Measurements from ENCODE around the gene VWA2. TPM values are rescaled to one million over a fixed set of nuclear protein-coding genes. Genes with fewer than 3 reads are reported as not detected.

Gene VWA2
- total RNA-seq, 1 experiment from 2014 or later = not detected

- CTCF ChIA-PET = interaction anchor here (1.3 to 2.8 kb wide), 2 partner anchors 17 to 592 kb away, joined by 3 to 10 read pairs; no protein-coding TSS in a partner anchor
These were observed 47.9 kb downstream of the VWA2 start for GRCh38 chr10:114286921-114287320.

GRCh38 chr10:114288424-114289095 lies 49.5 kb downstream of the VWA2 start:
- CTCF ChIA-PET = interaction anchor here (2.8 kb wide), 1 partner anchor 15 kb away, joined by 10 read pairs; no protein-coding TSS in a partner anchor
- H3K9me2 ChIP-seq (ENCODE audit: insufficient read depth) = no peaks in the 10 kb centered on the region
- RAD21 ChIA-PET (ENCODE audit: low non-redundant PET in 1 of 2, low total read pairs in 2 of 2, uncharacterized antibody in 2 of 2, unreplicated experiment in 2 of 2) = no interaction called here
- no peaks in the 10 kb centered on the region for H3K36me3 ChIP-seq (ENCODE audit: control insufficient read depth in 1 of 2, insufficient read depth in 2 of 2, low read length in 2 of 2)
- no peak overlapping the region for H2AFZ ChIP-seq (ENCODE audit: low read depth, low read length, poor library complexity, severe bottlenecking)
- intact Hi-C loops (cut with micrococcal nuclease) = no loop called here
- no peak for DNase-seq (ENCODE audit: low read depth, low spot score)
- no TSS peak for BruUV-seq (replicated peaks)
- H3K4me3 ChIP-seq (replicated peaks in 1 of 2; ENCODE audit: low read depth in 1 of 2, low read length in 2 of 2) = no peak overlapping the region
- no peaks in the 10 kb centered on the region for H4K20me1 ChIP-seq (ENCODE audit: insufficient read depth)
- TF ChIP-seq EZH2 (IDR thresholded peaks at IDR 0.05) (no peak), TCF7L2 (IDR thresholded peaks at IDR 0.05; ENCODE audit: borderline replicate concordance, extremely low read depth, insufficient read depth, insufficient read length) (no peak), SP1 (IDR thresholded peaks at IDR 0.05; ENCODE audit: low read depth) (no peak), POLR2A (IDR thresholded peaks at IDR 0.05; ENCODE audit: borderline replicate concordance, extremely low read depth, insufficient read depth, insufficient read length) (no peak), SIN3A (IDR thresholded peaks at IDR 0.05; ENCODE audit: low read depth) (no peak), YY1 (IDR thresholded peaks at IDR 0.05; ENCODE audit: extremely low read depth, insufficient replicate concordance, low read depth, low read length) (no peak), SRF (IDR thresholded peaks at IDR 0.05; ENCODE audit: low read depth) (no peak), MAX (IDR thresholded peaks at IDR 0.05) (no peak), RAD21 (IDR thresholded peaks at IDR 0.05; ENCODE audit: low read depth) (no peak), EZH2phosphoT487 (IDR thresholded peaks at IDR 0.05; ENCODE audit: borderline replicate concordance) (no peak), ZFX (IDR thresholded peaks at IDR 0.05) (no peak), CEBPB (IDR thresholded peaks at IDR 0.05; ENCODE audit: low read depth) (no peak), ZBTB33 (IDR thresholded peaks at IDR 0.05; ENCODE audit: extremely low read depth, insufficient replicate concordance, low read length) (no peak)
- H3K9ac ChIP-seq (ENCODE audit: low read length) = no peak overlapping the region
- no peaks in the 10 kb centered on the region for H3K9me3 ChIP-seq (ENCODE audit: control insufficient read depth in 1 of 2, insufficient read depth in 1 of 2, low read depth in 1 of 2, low read length in 2 of 2)
- no peaks in the 10 kb centered on the region for H3K79me2 ChIP-seq (ENCODE audit: insufficient read depth, low read length)
- no peak for ATAC-seq
- H3K27me3 ChIP-seq (ENCODE audit: insufficient read depth, low read length) = no peaks in the 10 kb centered on the region
- H3K4me2 ChIP-seq (ENCODE audit: low read length) = no peak overlapping the region
- H3K4me1 ChIP-seq (ENCODE audit: control insufficient read depth in 1 of 2, insufficient read depth in 2 of 2, low read length in 2 of 2) = no peaks in the 10 kb centered on the region
- no peak overlapping the region for H3K27ac ChIP-seq (ENCODE audit: low read depth, low read length)
- POLR2A ChIA-PET = no interaction called here

More at GRCh38 chr10:114286921-114287320, 47.9 kb downstream of the VWA2 start:
- Histone ChIP-seq H3K36me3 (ENCODE audit: control insufficient read depth in 1 of 2, insufficient read depth in 2 of 2, low read length in 2 of 2) (no peaks in the 10 kb centered on the region), H3K9ac (ENCODE audit: low read length) (no peak overlapping the region), H3K27me3 (ENCODE audit: insufficient read depth, low read length) (no peaks in the 10 kb centered on the region), H3K9me2 (ENCODE audit: insufficient read depth) (no peaks in the 10 kb centered on the region), H3K4me3 (replicated peaks in 1 of 2; ENCODE audit: low read depth in 1 of 2, low read length in 2 of 2) (no peak overlapping the region), H2AFZ (ENCODE audit: low read depth, low read length, poor library complexity, severe bottlenecking) (no peak overlapping the region), H4K20me1 (ENCODE audit: insufficient read depth) (no peaks in the 10 kb centered on the region), H3K4me1 (ENCODE audit: control insufficient read depth in 1 of 2, insufficient read depth in 2 of 2, low read length in 2 of 2) (no peaks in the 10 kb centered on the region), H3K79me2 (ENCODE audit: insufficient read depth, low read length) (no peaks in the 10 kb centered on the region), H3K9me3 (ENCODE audit: control insufficient read depth in 1 of 2, insufficient read depth in 1 of 2, low read depth in 1 of 2, low read length in 2 of 2) (no peaks in the 10 kb centered on the region), H3K27ac (ENCODE audit: low read depth, low read length) (no peak overlapping the region), H3K4me2 (ENCODE audit: low read length) (no peak overlapping the region)
- intact Hi-C loops (cut with micrococcal nuclease) = no loop called here
- TF ChIP-seq SP1 (IDR thresholded peaks at IDR 0.05; ENCODE audit: low read depth) (no peak), ZFX (IDR thresholded peaks at IDR 0.05) (no peak), JUND (IDR thresholded peaks at IDR 0.05) (no peak), FOSL1 (IDR thresholded peaks at IDR 0.05; ENCODE audit: low read depth) (no peak), TCF7L2 (IDR thresholded peaks at IDR 0.05; ENCODE audit: borderline replicate concordance, extremely low read depth, insufficient read depth, insufficient read length) (no peak), ATF3 (IDR thresholded peaks at IDR 0.05) (no peak), SRF (IDR thresholded peaks at IDR 0.05; ENCODE audit: low read depth) (no peak), YY1 (IDR thresholded peaks at IDR 0.05; ENCODE audit: extremely low read depth, insufficient replicate concordance, low read depth, low read length) (no peak), CBX3 (IDR thresholded peaks at IDR 0.05; ENCODE audit: low read depth) (no peak), POLR2A (IDR thresholded peaks at IDR 0.05; ENCODE audit: borderline replicate concordance, extremely low read depth, insufficient read depth, insufficient read length) (no peak)
- ATAC-seq = no peak
- no TSS peak for BruUV-seq (replicated peaks)
- ChIA-PET RAD21 (ENCODE audit: low non-redundant PET in 1 of 2, low total read pairs in 2 of 2, uncharacterized antibody in 2 of 2, unreplicated experiment in 2 of 2) (no interaction called here), POLR2A (no interaction called here)
- no peak for DNase-seq (ENCODE audit: low read depth, low spot score)

Data from HCT116 (cell line).